HCT116 (cell line): ENCODE results near the gene COBLL1. TPM values are rescaled to one million over a fixed set of nuclear protein-coding genes. Genes with fewer than 3 reads are reported as not detected.

Experiments
- ATAC-seq: fragments of 200-7000 bp; cut with Tn5 transposase; 2 replicates; pipeline ENCODE4 v1.9.1; 2020; ENCODE audit warnings: mild to moderate bottlenecking, moderate library complexity
- BruUV-seq: library from RNA; stranded (reverse); fragments of 400-500 nt; replicated peaks from 2 replicates; lab custom pipeline; 2021; lab: Mats Ljungman, UMichigan
- CTCF ChIA-PET: fragments of 300-600 bp; sonication (Branson Sonifier 250); formaldehyde crosslinking; loops from one replicate; lab custom pipeline; 2021; ENCODE audit warnings: antibody characterized with exemption; lab: Charles Lee
- POLR2A ChIA-PET: fragments of 300-600, 350-600 bp; sonication (Branson Sonifier 250); formaldehyde crosslinking; loops from one replicate; lab custom pipeline; 2021; ENCODE audit warnings: antibody characterized with exemption; lab: Charles Lee
- RAD21 ChIA-PET, 2 experiments: fragments of 300-600 bp; sonication (Branson Sonifier 250); formaldehyde crosslinking; loops; one replicate each; lab custom pipeline; 2023; ENCODE audit warnings: low total read pairs in 2 of 2; ENCODE audit not compliant: uncharacterized antibody in 2 of 2, unreplicated experiment in 2 of 2, low non-redundant PET in 1 of 2; lab: Charles Lee
- DNase-seq: peaks from one replicate; pipeline ENCODE4 v3.0.0-alpha.2; 2010; ENCODE audit warnings: low read depth, low spot score
- H2AFZ ChIP-seq: fragments of 200-600 bp; shearing (Covaris generic), sonication (generic); 2 replicates; pipeline ENCODE4 v1.6.1; 2017; ENCODE audit warnings: low read depth, mixed run types, mixed read lengths, antibody characterized with exemption, low read length; ENCODE audit not compliant: poor library complexity, severe bottlenecking
- H3K27ac ChIP-seq: 2 replicates; pipeline ENCODE4 v1.5.1; 2012; ENCODE audit warnings: low read depth, low read length
- H3K27me3 ChIP-seq: fragments of 200-600 bp; sonication (generic); 2 replicates; pipeline ENCODE4 v1.6.1; 2016; ENCODE audit warnings: mixed run types, low read length, mixed read lengths; ENCODE audit not compliant: insufficient read depth
- H3K36me3 ChIP-seq, 2 experiments: fragments of 200-500 bp in 1 of 2; fragments of 200-600 bp in 1 of 2; sonication (Bioruptor generic) in 1 of 2; sonication (generic) in 1 of 2; 2 replicates each; pipeline versions ENCODE4 v1.5.1 to v1.6.1; 2014 to 2016; ENCODE audit warnings: low read length in 2 of 2, inconsistent platforms in 1 of 2, mixed read lengths in 1 of 2, mixed run types in 1 of 2; ENCODE audit not compliant: insufficient read depth in 2 of 2, control insufficient read depth in 1 of 2
- H3K4me1 ChIP-seq, 2 experiments: fragments of 200-600 bp in 1 of 2; sonication (generic) in 1 of 2; 2 replicates each; pipeline versions ENCODE4 v1.5.1 to v1.6.1; 2012 to 2017; ENCODE audit warnings: low read length in 2 of 2, inconsistent platforms in 1 of 2, mild to moderate bottlenecking in 1 of 2, mixed read lengths in 1 of 2, mixed run types in 1 of 2, moderate library complexity in 1 of 2; ENCODE audit not compliant: insufficient read depth in 2 of 2, control insufficient read depth in 1 of 2
- H3K4me2 ChIP-seq: fragments of 200-600 bp; sonication (generic); 2 replicates; pipeline ENCODE4 v1.6.1; 2017; ENCODE audit warnings: mixed run types, low read length, mixed read lengths
- H3K4me3 ChIP-seq, 2 experiments: fragments of 200-600 bp in 1 of 2; sonication (generic) in 1 of 2; replicated peaks in 1 of 2; 2 replicates each; pipeline ENCODE4 v1.5.1; 2011 to 2016; ENCODE audit warnings: low read length in 2 of 2, control low read depth in 1 of 2, low read depth in 1 of 2, mild to moderate bottlenecking in 1 of 2, mixed read lengths in 1 of 2, mixed run types in 1 of 2
- H3K79me2 ChIP-seq: fragments of 200-600 bp; sonication (generic); 2 replicates; pipeline ENCODE4 v1.6.1; 2017; ENCODE audit warnings: mild to moderate bottlenecking, mixed run types, low read length, moderate library complexity, mixed read lengths; ENCODE audit not compliant: insufficient read depth
- H3K9ac ChIP-seq: fragments of 200-600 bp; sonication (generic); 2 replicates; pipeline ENCODE4 v1.6.1; 2016; ENCODE audit warnings: low read length, mixed read lengths
- H3K9me2 ChIP-seq: fragments of 200-600 bp; sonication (generic), shearing (Covaris generic); 2 replicates; pipeline ENCODE4 v1.6.1; 2017; ENCODE audit warnings: mixed run types, mild to moderate bottlenecking, moderate library complexity; ENCODE audit not compliant: insufficient read depth
- H3K9me3 ChIP-seq, 2 experiments: fragments of 200-500 bp in 1 of 2; fragments of 200-600 bp in 1 of 2; sonication (Bioruptor generic) in 1 of 2; sonication (generic) in 1 of 2; 2 replicates each; pipeline ENCODE4 v1.6.1; 2014 to 2017; ENCODE audit warnings: low read length in 2 of 2, mixed read lengths in 2 of 2, inconsistent platforms in 1 of 2, low read depth in 1 of 2, mild to moderate bottlenecking in 1 of 2, mixed run types in 1 of 2, moderate library complexity in 1 of 2; ENCODE audit not compliant: control insufficient read depth in 1 of 2, insufficient read depth in 1 of 2
- H4K20me1 ChIP-seq: fragments of 200-600 bp; sonication (generic), shearing (Covaris generic); 2 replicates; pipeline ENCODE4 v1.6.1; 2017; ENCODE audit warnings: mixed run types, mild to moderate bottlenecking, moderate library complexity; ENCODE audit not compliant: insufficient read depth
- CBX3 ChIP-seq: IDR thresholded peaks from 2 replicates; pipeline ENCODE4 v1.6.1; 2012; ENCODE audit warnings: low read depth
- CEBPB ChIP-seq: IDR thresholded peaks from 2 replicates; pipeline ENCODE4 v1.6.1; 2012; ENCODE audit warnings: low read depth
- CTCF ChIP-seq, 3 experiments: fragments of 200-600 bp in 1 of 3; sonication (generic) in 1 of 3; IDR thresholded peaks in 2 of 3; conservative IDR thresholded peaks in 1 of 3; 2 replicates each; pipeline ENCODE4 v1.5.1; 2012 to 2017; ENCODE audit warnings: low read depth in 2 of 3, low read length in 2 of 3, antibody characterized with exemption in 1 of 3, borderline replicate concordance in 1 of 3, control low read depth in 1 of 3, mild to moderate bottlenecking in 1 of 3, mixed read lengths in 1 of 3, mixed run types in 1 of 3, moderate library complexity in 1 of 3; ENCODE audit not compliant: insufficient read depth in 1 of 3
- FOSL1 ChIP-seq: IDR thresholded peaks from 2 replicates; pipeline ENCODE4 v1.6.1; 2012; ENCODE audit warnings: low read depth
- SRF ChIP-seq: IDR thresholded peaks from 2 replicates; pipeline ENCODE4 v1.6.1; 2012; ENCODE audit warnings: low read depth
- YY1 ChIP-seq: IDR thresholded peaks from 2 replicates; pipeline ENCODE4 v1.6.1; 2011; ENCODE audit warnings: low read length, low read depth, moderate library complexity, mild to moderate bottlenecking; ENCODE audit not compliant: insufficient replicate concordance; ENCODE audit errors: extremely low read depth
- ZBTB33 ChIP-seq: IDR thresholded peaks from 2 replicates; pipeline ENCODE4 v1.6.1; 2011; ENCODE audit warnings: mild to moderate bottlenecking, low read length, moderate library complexity; ENCODE audit not compliant: insufficient replicate concordance; ENCODE audit errors: extremely low read depth
- ZNF274 ChIP-seq: fragments of 200-500 bp; sonication (Bioruptor generic); IDR thresholded peaks from 2 replicates; pipeline ENCODE4 v1.6.1; 2014; ENCODE audit warnings: mild to moderate bottlenecking, low read depth, low read length, inconsistent platforms
- intact Hi-C: fragments of 100-400 bp; cut with micrococcal nuclease; formaldehyde crosslinking; loops from 2 replicates; pipeline ENCODE4 v1.10.0; 2022
- total RNA-seq: library from RNA; stranded (reverse); gene quantifications from one replicate; pipeline ENCODE4 v1.2.1, GENCODE V29; 2021; ENCODE audit not compliant: unreplicated experiment

Gene COBLL1
- total RNA-seq, 1 experiment from 2014 or later: 3.6 TPM

- POLR2A ChIA-PET: no interaction called here
- Histone ChIP-seq H3K27ac (no peak overlapping the region), H3K36me3 (no peaks in the 10 kb centered on the region), H3K27me3 (no peaks in the 10 kb centered on the region), H3K9me2 (no peaks in the 10 kb centered on the region), H3K79me2 (no peaks in the 10 kb centered on the region), H3K9ac (no peak overlapping the region), H2AFZ (no peak overlapping the region), H3K9me3 (no peaks in the 10 kb centered on the region), H3K4me2 (no peak overlapping the region), H3K4me3 (no peak overlapping the region), H3K4me1 (no peaks in the 10 kb centered on the region), H4K20me1 (no peaks in the 10 kb centered on the region)
- CTCF ChIA-PET: no interaction called here
- intact Hi-C loops: no loop called here
- BruUV-seq: no TSS peak
- ATAC-seq: no peak
- RAD21 ChIA-PET: no interaction called here
- DNase-seq: no peak
- TF ChIP-seq CEBPB (no peak), CTCF (IDR thresholded peaks at IDR 0.05 in 2 of 3, conservative IDR thresholded peaks at IDR 0.05 in 1 of 3; ENCODE audit: borderline replicate concordance in 1 of 3, insufficient read depth in 1 of 3, low read depth in 2 of 3, low read length in 2 of 3) (no peak), CBX3 (no peak), YY1 (no peak), FOSL1 (no peak), ZBTB33 (no peak), SRF (no peak), ZNF274 (no peak)
Measured at GRCh38 chr2:164681009-164681408, 160.6 kb downstream of the COBLL1 start.
